Measurements from ENCODE around the gene SPTLC3.

Gene SPTLC3

GRCh38 chr20:12966468-12967085 lies 42.2 kb upstream of the SPTLC3 start:
- no peak overlapping the region for H3K4me3 ChIP-seq (replicated peaks in 1 of 2; ENCODE audit: low read depth in 2 of 2, low read length in 2 of 2)
- TF ChIP-seq CTCF (IDR thresholded peaks at IDR 0.05; ENCODE audit: low read depth, low read length) = peak; percentile 46
- peak; percentile 73 to 74 for DNase-seq (ENCODE audit: low read depth in 2 of 2)

GRCh38 chr20:12967932-12968331 lies 40.8 kb upstream of the SPTLC3 start:
- no peak for TF ChIP-seq CTCF (IDR thresholded peaks at IDR 0.05; ENCODE audit: low read depth, low read length)
- DNase-seq (ENCODE audit: low read depth in 2 of 2) = no peak
- H3K4me3 ChIP-seq (replicated peaks in 1 of 2; ENCODE audit: low read depth in 2 of 2, low read length in 2 of 2) = no peak overlapping the region

GRCh38 chr20:12968472-12968871 lies 40.3 kb upstream of the SPTLC3 start:
- TF ChIP-seq CTCF (IDR thresholded peaks at IDR 0.05; ENCODE audit: low read depth, low read length) = no peak
- no peak overlapping the region for H3K4me3 ChIP-seq (replicated peaks in 1 of 2; ENCODE audit: low read depth in 2 of 2, low read length in 2 of 2)
- DNase-seq (ENCODE audit: low read depth in 2 of 2) = no peak

GRCh38 chr20:12969071-12969669 lies 39.6 kb upstream of the SPTLC3 start:
- no peak overlapping the region for H3K4me3 ChIP-seq (replicated peaks in 1 of 2; ENCODE audit: low read depth in 2 of 2, low read length in 2 of 2)
- TF ChIP-seq CTCF (IDR thresholded peaks at IDR 0.05; ENCODE audit: low read depth, low read length) = no peak
- peak in 1 of 2 donors; percentile 12 for DNase-seq (ENCODE audit: low read depth in 2 of 2)

- TF ChIP-seq CTCF (IDR thresholded peaks at IDR 0.05; ENCODE audit: low read depth, low read length) = peak; percentile 59
- DNase-seq (ENCODE audit: low read depth in 2 of 2) = peak; percentile 71 to 74
- H3K4me3 ChIP-seq (replicated peaks in 1 of 2; ENCODE audit: low read depth in 2 of 2, low read length in 2 of 2) = no peak overlapping the region
These were observed 38.4 kb upstream of the SPTLC3 start for GRCh38 chr20:12970372-12970821.

GRCh38 chr20:12975833-12976608 lies 32.8 kb upstream of the SPTLC3 start:
- DNase-seq (ENCODE audit: low read depth in 2 of 2) = no peak
- no peak overlapping the region for H3K4me3 ChIP-seq (replicated peaks in 1 of 2; ENCODE audit: low read depth in 2 of 2, low read length in 2 of 2)
- TF ChIP-seq CTCF (IDR thresholded peaks at IDR 0.05; ENCODE audit: low read depth, low read length) = no peak

All from cardiac fibroblast (primary cell).